Embryonic facial prominence (tissue), 1 donor: ENCODE data around the gene HPCA.

Experiments
- DNase-seq: peaks from one replicate; pipeline ENCODE4 v3.0.0-alpha.2; 2016; ENCODE audit errors: extremely low spot score

Gene HPCA

GRCh38 chr1:32871364-32872191 lies 14.7 kb upstream of the HPCA start:
- DNase-seq = no peak

GRCh38 chr1:32872192-32872460 lies 14.2 kb upstream of the HPCA start:
- DNase-seq = no peak

GRCh38 chr1:32873484-32873883 lies 12.8 kb upstream of the HPCA start:
- DNase-seq = no peak

GRCh38 chr1:32874860-32875752 lies 11.2 kb upstream of the HPCA start:
- no peak for DNase-seq

GRCh38 chr1:32876341-32877210 lies 9.7 kb upstream of the HPCA start:
- no peak for DNase-seq

GRCh38 chr1:32877211-32878110 lies 8.8 kb upstream of the HPCA start:
- no peak for DNase-seq

GRCh38 chr1:32878183-32878582 lies 8.1 kb upstream of the HPCA start:
- no peak for DNase-seq

- DNase-seq = no peak
Measured at GRCh38 chr1:32878637-32879041, 7.7 kb upstream of the HPCA start.

- DNase-seq = no peak
Measured at GRCh38 chr1:32881291-32881690, 5.0 kb upstream of the HPCA start.

GRCh38 chr1:32881871-32882850 lies 4.1 kb upstream of the HPCA start:
- no peak for DNase-seq

- no peak for DNase-seq
Measured at GRCh38 chr1:32883338-32884031, 2.8 kb upstream of the HPCA start.

GRCh38 chr1:32884032-32884372 lies 2.3 kb upstream of the HPCA start:
- DNase-seq = no peak

- DNase-seq = no peak
Measured at GRCh38 chr1:32884726-32885125, 1.6 kb upstream of the HPCA start.

GRCh38 chr1:32885676-32886003 lies 651 bp upstream of the HPCA start:
- DNase-seq = no peak

GRCh38 chr1:32886828-32887414 lies 630 bp downstream of the HPCA start:
- DNase-seq = no peak

GRCh38 chr1:32887623-32888022 lies 1.3 kb downstream of the HPCA start:
- DNase-seq = no peak

- no peak for DNase-seq
Measured at GRCh38 chr1:32888134-32888533, 1.8 kb downstream of the HPCA start.

- no peak for DNase-seq
Measured at GRCh38 chr1:32888677-32889420, 2.6 kb downstream of the HPCA start.
